ENCODE measurements around the gene SYPL1.

Gene SYPL1

GRCh38 chr7:106042196-106042611 is 69.9 kb downstream of the SYPL1 start:
- H3K9me2 ChIP-seq (replicated peaks; ENCODE audit: control insufficient read depth, low read length), result no peaks in the 10 kb centered on the region
- no peaks in the 10 kb centered on the region for H4K20me1 ChIP-seq (ENCODE audit: control insufficient read depth, insufficient read depth, low read depth, low read length)
- no peaks in the 10 kb centered on the region for H3K79me2 ChIP-seq (ENCODE audit: control insufficient read depth, low read length)
- peaks cover 1% of the 10 kb centered on the region for H3F3A ChIP-seq (ENCODE audit: control insufficient read depth, insufficient read depth)
- no peaks in the 10 kb centered on the region for H3K27me3 ChIP-seq (ENCODE audit: control insufficient read depth, low read length)
- H3K36me3 ChIP-seq (ENCODE audit: control insufficient read depth, low read length), result no peaks in the 10 kb centered on the region
- H3K9me3 ChIP-seq (ENCODE audit: control insufficient read depth, insufficient read depth, low read length), result no peaks in the 10 kb centered on the region
- TF ChIP-seq CTCF (IDR thresholded peaks at IDR 0.05; ENCODE audit: low read depth, low read length, poor library complexity, severe bottlenecking) (no peak), EZH2phosphoT487 (IDR thresholded peaks at IDR 0.05; ENCODE audit: borderline replicate concordance, low read length) (no peak)
- no peak overlapping the region for H3K27ac ChIP-seq (ENCODE audit: low read depth, low read length)
- peak overlapping the region; percentile 44 for H3K4me2 ChIP-seq (ENCODE audit: low read length)
- no peak overlapping the region for H3K4me3 ChIP-seq (ENCODE audit: low read length)
- H3K4me1 ChIP-seq (ENCODE audit: control insufficient read depth, low read length), result peaks cover 22% of the 10 kb centered on the region

GRCh38 chr7:106041140-106041717 is 70.9 kb downstream of the SYPL1 start:
- peaks cover 20% of the 10 kb centered on the region for H3K4me1 ChIP-seq (ENCODE audit: control insufficient read depth, low read length)

More at GRCh38 chr7:106041140-106041717, 70.9 kb downstream of the SYPL1 start:
- H3F3A ChIP-seq (ENCODE audit: control insufficient read depth, insufficient read depth), result no peaks in the 10 kb centered on the region
- H3K9me3 ChIP-seq (ENCODE audit: control insufficient read depth, insufficient read depth, low read length), result no peaks in the 10 kb centered on the region
- no peaks in the 10 kb centered on the region for H3K79me2 ChIP-seq (ENCODE audit: control insufficient read depth, low read length)
- H3K4me3 ChIP-seq (ENCODE audit: low read length), result no peak overlapping the region
- TF ChIP-seq CTCF (IDR thresholded peaks at IDR 0.05; ENCODE audit: low read depth, low read length, poor library complexity, severe bottlenecking) (peak; percentile 99), EZH2phosphoT487 (IDR thresholded peaks at IDR 0.05; ENCODE audit: borderline replicate concordance, low read length) (no peak)
- no peak overlapping the region for H3K27ac ChIP-seq (ENCODE audit: low read depth, low read length)
- H3K4me2 ChIP-seq (ENCODE audit: low read length), result no peak overlapping the region
- no peaks in the 10 kb centered on the region for H4K20me1 ChIP-seq (ENCODE audit: control insufficient read depth, insufficient read depth, low read depth, low read length)
- no peaks in the 10 kb centered on the region for H3K36me3 ChIP-seq (ENCODE audit: control insufficient read depth, low read length)
- H3K9me2 ChIP-seq (replicated peaks; ENCODE audit: control insufficient read depth, low read length), result no peaks in the 10 kb centered on the region
- no peaks in the 10 kb centered on the region for H3K27me3 ChIP-seq (ENCODE audit: control insufficient read depth, low read length)

Measured in DOHH2 (cell line).